Body of pancreas (tissue), 4 donors: ENCODE results near the gene HSPA12A. TPM values are rescaled to one million over a fixed set of nuclear protein-coding genes. Genes with fewer than 3 reads are reported as not detected.

ENCODE experiments used
- ATAC-seq: fragments of 150-250 bp; one replicate; pipeline ENCODE4 v1.9.1; 2016
- DNase-seq, 4 donors: peaks; one replicate each; pipeline ENCODE4 v3.0.0-alpha.2; 2019
- H3K27ac ChIP-seq, 4 donors: fragments of 200-600 bp; sonication (generic); 1 replicate in 3 of 4; 2 replicates in 1 of 4; pipeline versions ENCODE4 v1.5.1 to v1.6.1; 2016 to 2019; ENCODE audit warnings: mild to moderate bottlenecking in 1 of 4, mixed read lengths in 1 of 4, moderate library complexity in 1 of 4
- H3K27me3 ChIP-seq, 2 donors: fragments of 200-600 bp; sonication (generic); one replicate each; pipeline ENCODE4 v1.6.0; 2016; ENCODE audit warnings: mild to moderate bottlenecking in 1 of 2
- H3K36me3 ChIP-seq, 2 donors: fragments of 200-600 bp; sonication (generic); replicated peaks in 1 of 2; 2 replicates each; pipeline ENCODE4 v1.5.1; 2016; ENCODE audit warnings: low read depth in 2 of 2; ENCODE audit not compliant: insufficient read depth in 1 of 2
- H3K4me1 ChIP-seq: fragments of 200-600 bp; sonication (generic); one replicate; pipeline ENCODE4 v1.6.0; 2016
- H3K4me3 ChIP-seq, 2 donors: fragments of 200-600 bp; sonication (generic); 1 replicate in 1 of 2; 2 replicates in 1 of 2; pipeline ENCODE4 v1.5.1; 2016 to 2019
- H3K9me3 ChIP-seq, 3 donors: fragments of 200-600 bp; sonication (generic); 1 replicate in 2 of 3; 2 replicates in 1 of 3; pipeline ENCODE4 v1.5.1; 2016
- CTCF ChIP-seq, 7 experiments: fragments of 450-650 bp in 4 of 7; fragments of 200-600 bp in 3 of 7; sonication (generic) in 3 of 7; IDR thresholded peaks; one replicate each; pipeline ENCODE4 v1.5.1; 2016 to 2019; ENCODE audit warnings: antibody characterized with exemption in 7 of 7
- POLR2A ChIP-seq, 3 donors: fragments of 450-650 bp; IDR thresholded peaks; one replicate each; pipeline ENCODE4 v1.6.1; 2016; ENCODE audit warnings: antibody characterized with exemption in 3 of 3, mild to moderate bottlenecking in 2 of 3
- WGBS, 2 donors: methylation state at CpG; one replicate each; pipeline ENCODE4 v1.1.5; 2017; 5-methylcytosine and 5-hydroxymethylcytosine counted together
- intact Hi-C: fragments of 100-400 bp; cut with DNase I; formaldehyde crosslinking; loops from one replicate; pipeline ENCODE4 v1.15.1; 2023
- total RNA-seq, 2 donors: library from RNA; depleted of rRNA; stranded (reverse); fragments of >200 nt; gene quantifications; one replicate each; pipeline ENCODE4 v1.1.0, GENCODE V29; 2016

HSPA12A gene
- total RNA-seq, 2 donors from 2014 or later = 8.3 to 22.7 TPM

GRCh38 chr10:116781370-116781884 is 39.1 kb upstream of the HSPA12A start:
- Histone ChIP-seq H3K4me1 (no peaks in the 10 kb centered on the region), H3K27ac (no peak overlapping the region), H3K4me3 (no peak overlapping the region), H3K9me3 (no peaks in the 10 kb centered on the region), H3K27me3 (no peaks in the 10 kb centered on the region), H3K36me3 (no peaks in the 10 kb centered on the region)
- intact Hi-C loops = no loop called here
- TF ChIP-seq POLR2A (IDR thresholded peaks at IDR 0.05) (no peak), CTCF (IDR thresholded peaks at IDR 0.05) (no peak)
- WGBS, 2 donors = 77 to 80% methylated on average over 7 of the region's 7 CpGs
- DNase-seq = no peak
- ATAC-seq = no peak

- Histone ChIP-seq H3K36me3 (no peaks in the 10 kb centered on the region), H3K4me1 (no peaks in the 10 kb centered on the region), H3K4me3 (no peak overlapping the region), H3K27ac (no peak overlapping the region), H3K27me3 (no peaks in the 10 kb centered on the region), H3K9me3 (no peaks in the 10 kb centered on the region)
- DNase-seq (no peak), ATAC-seq (no peak)
- intact Hi-C loops = no loop called here
- TF ChIP-seq CTCF (IDR thresholded peaks at IDR 0.05) (no peak), POLR2A (IDR thresholded peaks at IDR 0.05) (no peak)
- 89 to 95% methylated on average over 3 of the region's 3 CpGs for WGBS, 2 donors
These were observed 38.4 kb upstream of the HSPA12A start for GRCh38 chr10:116780691-116781205.

- ATAC-seq (no peak), DNase-seq (no peak)
- Histone ChIP-seq H3K4me3 (no peak overlapping the region), H3K27ac (no peak overlapping the region), H3K4me1 (no peaks in the 10 kb centered on the region), H3K27me3 (no peaks in the 10 kb centered on the region), H3K9me3 (no peaks in the 10 kb centered on the region), H3K36me3 (no peaks in the 10 kb centered on the region)
- TF ChIP-seq CTCF (IDR thresholded peaks at IDR 0.05) = no peak
- TF ChIP-seq POLR2A (IDR thresholded peaks at IDR 0.05) = no peak
- intact Hi-C loops = no loop called here
- WGBS, 2 donors = 75 to 81% methylated on average over 14 to 16 of the region's 16 CpGs
These were observed 36.8 kb upstream of the HSPA12A start for GRCh38 chr10:116779076-116779687.

- intact Hi-C loops = no loop called here
- no peaks in the 10 kb centered on the region for H3K4me1 ChIP-seq
- WGBS, 2 donors = 72 to 78% methylated on average over 8 of the region's 8 CpGs
- no peak overlapping the region for H3K27ac ChIP-seq
- H3K36me3 ChIP-seq = no peaks in the 10 kb centered on the region
- TF ChIP-seq POLR2A (IDR thresholded peaks at IDR 0.05) (no peak), CTCF (IDR thresholded peaks at IDR 0.05) (no peak)
- no peak overlapping the region for H3K4me3 ChIP-seq
- no peaks in the 10 kb centered on the region for H3K9me3 ChIP-seq
- DNase-seq (no peak), ATAC-seq (no peak)
- H3K27me3 ChIP-seq = no peaks in the 10 kb centered on the region
These were observed 34.6 kb upstream of the HSPA12A start for GRCh38 chr10:116777006-116777405.
